Measurements from ENCODE around the gene ICOS.
A peak's percentile ranks its signal among the peaks of the same experiment; 100 is the strongest.

The ICOS gene

DNA sequence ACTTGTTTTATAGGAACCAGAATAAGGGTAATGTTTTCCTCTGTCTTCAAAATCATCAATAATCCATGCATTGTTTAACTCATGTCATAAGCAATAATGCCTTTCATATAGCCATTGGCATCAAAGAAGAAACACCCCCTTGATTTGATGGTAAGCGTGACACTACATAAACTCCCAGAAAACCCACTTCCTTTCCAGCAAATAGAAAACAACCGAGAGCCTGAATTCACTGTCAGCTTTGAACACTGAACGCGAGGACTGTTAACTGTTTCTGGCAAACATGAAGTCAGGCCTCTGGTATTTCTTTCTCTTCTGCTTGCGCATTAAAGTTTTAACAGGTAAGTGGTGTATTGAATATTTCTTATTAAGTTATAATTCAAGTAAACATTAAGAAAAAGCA lies at the start of gene ICOS:
Gene ICOS (plus strand): TSS at position 229 of the 400 bp plus-strand sequence. CDS start 52 bp downstream, at position 281.
- no peak for DNase-seq

- no peak for DNase-seq
These were observed 48.9 kb upstream of the ICOS start for GRCh38 chr2:203887677-203888076.

DNA sequence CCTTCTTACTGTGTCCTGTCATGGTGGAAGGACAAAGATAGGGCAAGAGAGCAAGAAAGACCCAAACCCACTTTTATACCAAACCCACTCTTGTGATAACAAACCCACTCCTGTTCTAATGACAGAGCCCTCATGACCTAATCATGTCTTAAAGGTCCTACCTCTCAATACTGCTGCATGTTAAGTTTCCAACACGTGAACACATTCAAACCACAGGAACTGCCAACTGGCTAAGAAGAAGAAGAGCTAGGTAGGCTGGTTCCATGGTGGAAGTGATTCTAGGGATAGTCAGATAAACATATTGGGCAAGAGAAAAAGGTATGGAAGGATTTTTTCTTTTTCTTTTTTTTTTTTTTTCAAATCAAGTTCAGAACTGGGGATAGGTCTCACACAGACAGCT lies 47.0 kb upstream of the ICOS start:
- no peak for DNase-seq

GRCh38 chr2:203889944-203890343 lies 46.6 kb upstream of the ICOS start:
- DNase-seq: no peak

DNA sequence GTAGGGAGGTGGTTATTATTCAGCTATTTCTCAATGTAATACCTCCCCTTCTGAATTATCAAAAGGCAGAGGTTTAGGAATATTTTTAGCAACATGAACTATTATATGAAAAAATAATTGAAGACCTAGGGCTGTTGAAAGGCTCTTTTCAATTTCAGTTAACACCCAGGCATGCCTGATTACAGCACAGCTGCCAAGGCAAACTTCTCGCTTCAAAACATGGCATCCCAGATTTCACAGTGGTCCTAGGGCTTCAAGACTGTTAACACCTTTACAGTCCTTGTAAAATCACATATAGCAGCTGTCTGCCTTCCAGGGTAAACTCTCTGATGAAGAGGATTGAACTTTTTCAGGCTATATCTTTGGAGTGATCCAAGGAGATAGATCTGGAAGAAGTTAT lies 45.8 kb upstream of the ICOS start:
- no peak for DNase-seq

DNA sequence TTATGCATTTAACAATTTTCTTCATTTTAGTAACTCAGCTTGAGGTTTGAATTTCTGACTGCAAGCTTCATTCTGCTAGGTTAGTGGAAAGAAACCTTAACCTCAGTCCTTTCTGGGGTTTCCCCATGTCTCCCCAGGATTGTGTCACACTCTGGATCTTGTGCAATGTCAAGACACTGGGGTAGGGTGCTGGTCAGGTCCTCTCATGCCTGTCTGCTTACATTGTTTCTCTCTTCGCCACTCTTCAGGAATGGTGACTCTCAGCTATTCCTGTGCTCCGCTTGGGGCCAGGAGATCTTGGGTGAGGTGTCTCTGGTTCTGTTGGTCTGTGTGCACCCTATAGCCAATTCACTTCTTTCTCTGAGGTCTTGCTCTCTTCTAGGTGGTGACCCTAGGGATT lies 45.1 kb upstream of the ICOS start:
- DNase-seq: peak in 1 of 2 donors; percentile 28

DNA sequence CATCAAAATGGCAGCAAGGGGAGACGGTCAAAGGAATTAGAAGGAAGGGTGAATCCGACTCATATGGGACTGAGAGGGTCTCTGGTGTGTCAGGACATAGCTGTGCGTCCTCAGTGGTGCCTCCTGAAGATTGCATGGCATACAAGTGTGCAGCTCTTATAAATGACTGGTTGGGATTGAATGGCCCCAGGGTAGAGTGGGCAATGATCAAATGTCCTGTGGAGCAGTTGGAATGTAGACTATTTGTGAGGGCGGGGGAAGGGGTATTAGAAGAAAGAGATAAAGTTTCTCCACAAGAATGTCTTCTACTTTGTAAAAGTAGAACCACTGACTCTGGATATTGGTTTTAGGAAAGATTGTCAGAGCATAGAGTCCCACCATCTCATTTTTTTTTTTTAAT lies 44.4 kb upstream of the ICOS start:
- no peak for DNase-seq

GRCh38 chr2:203893401-203893800 lies 43.2 kb upstream of the ICOS start:
- DNase-seq: no peak

- no peak for DNase-seq
These were observed 42.7 kb upstream of the ICOS start for GRCh38 chr2:203893840-203894239.

- no peak for DNase-seq
These were observed 42.3 kb upstream of the ICOS start for GRCh38 chr2:203894262-203894661.

GRCh38 chr2:203897544-203897943 lies 39.0 kb upstream of the ICOS start:
- DNase-seq: no peak

- no peak for DNase-seq
These were observed 37.9 kb upstream of the ICOS start for GRCh38 chr2:203898657-203899056.

DNA sequence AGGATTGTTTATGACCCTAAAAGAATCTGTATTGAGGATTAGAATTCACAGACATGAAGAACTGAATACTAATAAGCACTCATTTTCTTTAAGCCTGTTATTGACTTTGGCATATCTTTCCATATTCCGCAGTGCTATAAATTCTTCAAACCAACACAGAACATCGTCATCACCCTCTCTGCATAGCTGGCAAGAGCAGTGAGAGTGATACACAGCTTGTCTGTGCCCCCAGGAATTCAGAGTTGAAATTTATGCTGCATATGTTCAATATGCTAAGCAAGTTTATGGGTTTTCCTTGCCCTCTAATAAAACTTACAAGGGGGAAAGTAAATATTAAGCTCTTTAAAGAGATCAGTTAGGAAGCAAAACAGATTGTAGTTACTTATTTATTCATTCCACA lies 36.3 kb upstream of the ICOS start:
- DNase-seq: no peak

DNA sequence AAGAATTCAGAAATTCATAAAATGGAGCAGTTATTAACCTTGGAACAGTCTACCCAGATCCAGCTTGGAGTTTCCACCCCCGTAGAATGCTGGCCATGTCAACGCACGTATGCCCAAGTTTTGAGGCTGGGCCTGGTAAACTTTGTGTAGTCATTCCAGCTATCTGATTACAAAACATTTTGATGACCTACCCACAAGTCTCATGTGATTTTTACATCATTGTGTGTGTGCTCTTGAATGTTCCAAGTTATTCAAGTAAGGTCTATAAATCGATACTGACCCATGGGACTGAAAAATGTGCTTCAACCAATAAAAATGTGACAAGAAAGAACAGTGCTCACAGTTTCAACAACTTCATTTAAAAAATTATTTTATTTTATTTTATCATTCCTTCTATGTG lies 32.5 kb upstream of the ICOS start:
- no peak for DNase-seq

DNA sequence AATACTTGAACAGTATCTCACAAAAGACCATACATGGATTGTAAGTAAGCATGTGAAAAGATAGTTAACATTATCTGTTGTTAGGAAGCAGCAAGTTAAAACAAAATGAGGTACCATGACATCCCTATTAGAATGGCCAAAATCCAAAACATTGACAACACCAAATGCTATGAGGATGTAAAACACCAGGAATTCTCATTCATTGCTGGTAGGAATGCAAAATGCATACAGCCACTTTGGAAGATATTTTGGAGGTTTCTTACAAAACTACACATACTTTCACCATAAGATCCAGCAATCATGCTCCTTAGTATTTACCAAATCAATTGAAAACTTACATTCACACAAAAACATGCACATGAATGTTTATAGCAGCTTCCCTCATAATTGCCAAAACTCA lies 30.9 kb upstream of the ICOS start:
- DNase-seq: no peak

DNA sequence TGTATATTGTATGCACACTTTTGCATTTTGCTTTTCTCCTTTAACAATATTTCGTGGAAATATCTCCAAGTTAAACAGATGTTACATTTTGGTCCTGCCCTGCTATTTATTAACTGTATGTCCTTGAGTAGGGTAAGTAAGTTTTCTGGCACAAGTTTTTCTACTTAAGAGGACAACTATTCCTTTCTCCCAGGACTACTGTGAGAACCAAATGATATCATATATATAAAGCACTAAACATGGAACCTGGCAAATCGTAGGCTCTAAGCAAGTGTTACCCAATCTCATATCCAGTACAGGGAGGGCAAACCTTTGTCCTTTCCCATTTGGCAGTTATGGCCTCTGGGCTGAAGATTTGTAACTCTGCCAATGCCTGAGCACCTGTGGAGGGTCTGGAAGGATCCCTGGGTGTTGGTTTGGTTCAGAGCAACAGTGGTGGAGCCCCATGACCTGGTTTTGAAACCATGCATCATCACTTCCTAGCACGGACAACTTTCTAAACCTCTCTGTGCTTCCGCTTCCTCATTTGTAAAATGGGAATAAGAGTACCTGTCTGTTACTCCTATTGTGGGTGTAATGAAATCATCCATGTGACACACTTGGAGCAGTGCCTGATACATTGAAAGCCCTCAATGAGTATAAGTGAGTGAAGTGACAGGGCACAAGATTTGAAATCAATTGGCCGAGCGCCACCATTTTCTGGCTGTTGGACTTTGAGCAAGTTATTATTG lies 28.3 kb upstream of the ICOS start:
- DNase-seq: no peak

DNA sequence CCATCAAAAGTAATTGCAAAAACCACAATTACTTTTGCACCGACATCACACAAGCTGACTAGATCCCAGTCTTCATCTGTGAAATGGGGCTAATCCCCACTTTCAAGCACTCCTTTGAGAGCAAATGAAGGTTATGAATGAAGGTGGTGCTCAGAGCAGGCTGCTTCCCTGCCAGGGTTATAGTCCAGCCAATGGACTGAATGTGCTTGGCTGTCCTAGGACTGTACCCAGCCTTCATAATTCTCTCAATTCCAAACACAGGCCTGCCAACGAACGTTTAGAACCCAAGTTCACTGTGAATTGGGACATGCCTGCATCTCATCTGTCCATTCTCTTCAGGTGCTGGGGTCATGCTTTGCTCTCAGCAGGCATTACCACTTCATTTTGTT lies 27.8 kb upstream of the ICOS start:
- DNase-seq: no peak

GRCh38 chr2:203909261-203909967 lies 27.1 kb upstream of the ICOS start:
- no peak for DNase-seq

DNA sequence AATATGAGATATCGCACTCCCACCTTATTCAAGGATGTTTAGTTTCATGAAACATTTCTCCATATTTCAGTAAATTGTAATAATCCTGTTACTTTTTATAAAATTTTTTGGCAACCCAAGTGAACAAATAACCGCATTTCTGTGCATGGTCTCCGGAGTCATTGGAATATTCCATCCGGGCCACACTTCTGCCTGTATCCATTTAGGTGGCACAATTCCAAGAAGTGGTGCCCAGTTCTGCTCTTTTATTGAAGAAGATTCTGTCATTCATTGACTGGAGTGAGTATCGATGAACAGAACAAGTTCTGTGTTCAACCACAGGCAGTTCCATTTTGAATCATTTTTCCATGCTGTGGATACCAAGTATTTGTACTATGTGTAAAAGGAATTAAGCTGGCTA lies 26.6 kb upstream of the ICOS start:
- no peak for DNase-seq

DNA sequence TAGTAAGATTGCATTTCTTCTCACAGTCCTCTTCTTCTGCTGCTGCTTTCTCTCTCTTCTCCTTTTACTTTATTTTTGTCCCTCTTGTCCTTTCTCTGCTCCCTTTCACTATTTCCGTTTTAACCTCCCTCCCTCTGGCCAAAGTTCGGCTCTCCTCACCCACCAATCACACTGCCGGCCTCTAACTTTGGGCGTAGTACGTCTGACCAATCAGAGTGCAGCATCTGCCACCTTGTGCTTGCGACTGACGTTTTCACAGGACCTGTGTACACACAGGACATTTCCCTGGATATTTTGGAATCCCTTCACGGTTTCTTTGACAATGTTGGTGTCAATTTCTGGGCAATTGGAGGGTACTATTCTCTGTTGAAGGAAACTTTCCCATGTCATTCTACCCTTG lies 22.6 kb upstream of the ICOS start:
- DNase-seq: no peak

DNA sequence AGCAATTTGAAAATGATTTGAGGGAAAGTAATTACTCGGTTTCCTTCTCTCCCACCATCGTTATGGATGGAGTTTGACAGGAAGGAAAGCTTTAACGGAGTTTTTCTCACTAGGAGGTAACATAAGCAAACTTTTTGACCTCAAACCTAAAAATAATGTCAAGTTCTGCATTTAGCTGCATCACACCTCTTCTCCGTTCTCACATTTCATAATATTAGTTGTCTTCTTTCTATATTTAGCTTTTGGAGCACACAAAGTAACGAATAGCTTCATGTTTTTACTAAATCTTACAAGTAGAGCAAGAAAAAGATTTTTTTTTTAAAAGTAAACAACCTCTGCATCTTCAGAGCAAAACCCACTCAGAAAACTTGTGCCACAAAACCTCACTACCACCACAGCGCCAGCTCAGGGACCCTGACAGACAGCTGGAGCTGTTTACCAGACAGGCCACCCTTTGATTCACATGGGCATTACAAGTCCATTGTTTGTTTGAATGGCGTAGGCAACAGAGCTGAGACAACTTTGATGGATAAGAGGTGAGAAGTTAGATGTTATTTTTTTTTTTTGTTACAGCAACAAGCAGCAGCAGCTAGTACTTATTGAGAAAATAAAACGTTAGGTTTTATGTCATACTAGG lies 21.9 kb upstream of the ICOS start:
- DNase-seq: no peak

DNA sequence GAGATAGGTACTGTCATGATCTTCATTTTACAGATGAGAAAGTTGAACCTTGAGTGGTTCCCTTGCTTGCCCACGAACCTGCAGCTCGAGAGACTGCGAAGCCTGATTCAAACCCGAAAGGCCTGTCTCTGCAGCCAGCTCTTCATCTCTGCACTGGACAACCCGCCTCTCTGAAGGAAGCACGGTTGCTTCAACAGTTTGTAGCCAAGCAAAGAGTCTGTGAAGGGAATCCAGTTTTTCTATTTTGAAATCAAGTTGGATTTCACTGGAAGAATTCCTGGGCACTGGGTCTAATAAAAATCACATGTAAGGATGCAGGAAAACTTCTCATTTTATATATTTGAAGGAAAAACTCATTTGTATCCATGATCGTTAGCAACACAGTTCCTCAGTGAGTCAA lies 21.3 kb upstream of the ICOS start:
- DNase-seq: no peak

DNA sequence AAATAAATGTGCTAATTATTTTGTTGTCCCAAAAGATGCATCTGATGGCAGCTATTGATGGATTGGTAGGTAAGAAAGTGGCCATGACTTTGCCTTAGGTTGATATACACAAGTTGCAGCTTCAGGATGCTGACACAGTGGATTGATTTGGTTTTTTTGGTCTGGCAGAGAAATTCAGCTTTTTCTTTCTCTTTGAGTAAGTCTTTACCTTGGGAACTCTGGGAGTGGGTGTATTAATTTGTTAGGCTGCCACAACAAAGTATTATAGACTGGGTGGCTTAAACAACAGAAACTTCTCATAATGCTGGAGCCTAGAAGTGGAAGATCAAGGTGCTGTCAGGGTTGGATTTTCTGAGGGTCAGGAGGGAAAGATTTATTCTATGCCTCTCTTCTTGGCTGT lies 19.8 kb upstream of the ICOS start:
- DNase-seq: no peak

GRCh38 chr2:203918264-203918663 lies 18.3 kb upstream of the ICOS start:
- no peak for DNase-seq
